ENCODE data around the gene KCTD13.
"Not testable (repeated sequence)": the region's sequence is repeated elsewhere in the genome, so short reads cannot be mapped to it uniquely, and the experiment has no call there.

Gene KCTD13

GRCh38 chr16:29892458-29892813, 33.6 kb downstream of the KCTD13 start:
- FAIRE-seq (no peak), DNase-seq (ENCODE audit: insufficient read length, low spot score) (no peak)
- TF ChIP-seq POLR2AphosphoS5 (IDR thresholded peaks at IDR 0.05; ENCODE audit: low read depth, low read length): no peak
- no peak for TF ChIP-seq POLR2A (IDR thresholded peaks at IDR 0.05; ENCODE audit: low read depth, low read length)
- TF ChIP-seq PAX5 (IDR thresholded peaks at IDR 0.05; ENCODE audit: insufficient read depth, low read length, severe bottlenecking): no peak
- TF ChIP-seq SPI1 (IDR thresholded peaks at IDR 0.05; ENCODE audit: low read depth, low read length): no peak
- no peak for TF ChIP-seq TAF1 (IDR thresholded peaks at IDR 0.05; ENCODE audit: low read depth, low read length)
- TF ChIP-seq POU2F2 (IDR thresholded peaks at IDR 0.05; ENCODE audit: low read depth, low read length): no peak

- TF ChIP-seq POU2F2 (IDR thresholded peaks at IDR 0.05; ENCODE audit: low read depth, low read length): no peak
- TF ChIP-seq PAX5 (IDR thresholded peaks at IDR 0.05; ENCODE audit: insufficient read depth, low read length, severe bottlenecking): no peak
- TF ChIP-seq TAF1 (IDR thresholded peaks at IDR 0.05; ENCODE audit: low read depth, low read length): no peak
- TF ChIP-seq SPI1 (IDR thresholded peaks at IDR 0.05; ENCODE audit: low read depth, low read length): no peak
- TF ChIP-seq POLR2AphosphoS5 (IDR thresholded peaks at IDR 0.05; ENCODE audit: low read depth, low read length): no peak
- no peak for TF ChIP-seq POLR2A (IDR thresholded peaks at IDR 0.05; ENCODE audit: low read depth, low read length)
- no peak for DNase-seq (ENCODE audit: insufficient read length, low spot score)
- no peak for FAIRE-seq
Measured at GRCh38 chr16:29891525-29892457, 34.2 kb downstream of the KCTD13 start.

- not testable (repeated sequence) for DNase-seq (ENCODE audit: insufficient read length, low spot score); FAIRE-seq
Measured at GRCh38 chr16:29889372-29889771, 36.7 kb downstream of the KCTD13 start.

GRCh38 chr16:29883987-29884386, 42.0 kb downstream of the KCTD13 start:
- no peak for DNase-seq (ENCODE audit: insufficient read length, low spot score)
- TF ChIP-seq POU2F2 (IDR thresholded peaks at IDR 0.05; ENCODE audit: low read depth, low read length) (no peak), SPI1 (IDR thresholded peaks at IDR 0.05; ENCODE audit: low read depth, low read length) (no peak), TAF1 (IDR thresholded peaks at IDR 0.05; ENCODE audit: low read depth, low read length) (no peak), POLR2A (IDR thresholded peaks at IDR 0.05; ENCODE audit: low read depth, low read length) (no peak), PAX5 (IDR thresholded peaks at IDR 0.05; ENCODE audit: insufficient read depth, low read length, severe bottlenecking) (no peak)
- FAIRE-seq: no peak

- FAIRE-seq (no peak), DNase-seq (ENCODE audit: insufficient read length, low spot score) (no peak)
- TF ChIP-seq POLR2A (IDR thresholded peaks at IDR 0.05; ENCODE audit: low read depth, low read length) (no peak), PAX5 (IDR thresholded peaks at IDR 0.05; ENCODE audit: insufficient read depth, low read length, severe bottlenecking) (no peak), SPI1 (IDR thresholded peaks at IDR 0.05; ENCODE audit: low read depth, low read length) (no peak), TAF1 (IDR thresholded peaks at IDR 0.05; ENCODE audit: low read depth, low read length) (no peak), POLR2AphosphoS5 (IDR thresholded peaks at IDR 0.05; ENCODE audit: low read depth, low read length) (no peak), POU2F2 (IDR thresholded peaks at IDR 0.05; ENCODE audit: low read depth, low read length) (no peak)
Measured at GRCh38 chr16:29881050-29881449, 45.0 kb downstream of the KCTD13 start.

GRCh38 chr16:29878172-29878571, 47.9 kb downstream of the KCTD13 start:
- DNase-seq (ENCODE audit: insufficient read length, low spot score): no peak

GRCh38 chr16:29877266-29877961, 48.6 kb downstream of the KCTD13 start:
- TF ChIP-seq SPI1 (IDR thresholded peaks at IDR 0.05; ENCODE audit: low read depth, low read length) (no peak), POLR2AphosphoS5 (IDR thresholded peaks at IDR 0.05; ENCODE audit: low read depth, low read length) (no peak), POU2F2 (IDR thresholded peaks at IDR 0.05; ENCODE audit: low read depth, low read length) (no peak), POLR2A (IDR thresholded peaks at IDR 0.05; ENCODE audit: low read depth, low read length) (no peak), PAX5 (IDR thresholded peaks at IDR 0.05; ENCODE audit: insufficient read depth, low read length, severe bottlenecking) (no peak), TAF1 (IDR thresholded peaks at IDR 0.05; ENCODE audit: low read depth, low read length) (no peak)
- FAIRE-seq: no peak
- DNase-seq (ENCODE audit: insufficient read length, low spot score): no peak

More at GRCh38 chr16:29878172-29878571, 47.9 kb downstream of the KCTD13 start:
- TF ChIP-seq POLR2A (IDR thresholded peaks at IDR 0.05; ENCODE audit: low read depth, low read length): no peak
- no peak for TF ChIP-seq SPI1 (IDR thresholded peaks at IDR 0.05; ENCODE audit: low read depth, low read length)
- TF ChIP-seq POU2F2 (IDR thresholded peaks at IDR 0.05; ENCODE audit: low read depth, low read length): no peak
- no peak for TF ChIP-seq TAF1 (IDR thresholded peaks at IDR 0.05; ENCODE audit: low read depth, low read length)
- TF ChIP-seq PAX5 (IDR thresholded peaks at IDR 0.05; ENCODE audit: insufficient read depth, low read length, severe bottlenecking): no peak
- no peak for TF ChIP-seq POLR2AphosphoS5 (IDR thresholded peaks at IDR 0.05; ENCODE audit: low read depth, low read length)
- FAIRE-seq: no peak

GRCh38 chr16:29876594-29877249, 49.3 kb downstream of the KCTD13 start:
- FAIRE-seq: no peak
- no peak for DNase-seq (ENCODE audit: insufficient read length, low spot score)
- TF ChIP-seq PAX5 (IDR thresholded peaks at IDR 0.05; ENCODE audit: insufficient read depth, low read length, severe bottlenecking) (no peak), POLR2AphosphoS5 (IDR thresholded peaks at IDR 0.05; ENCODE audit: low read depth, low read length) (no peak)

GRCh38 chr16:29876217-29876593, 49.8 kb downstream of the KCTD13 start:
- no peak for DNase-seq (ENCODE audit: insufficient read length, low spot score)
- no peak for FAIRE-seq
- no peak for TF ChIP-seq POLR2A (IDR thresholded peaks at IDR 0.05; ENCODE audit: low read depth, low read length)
- no peak for TF ChIP-seq SPI1 (IDR thresholded peaks at IDR 0.05; ENCODE audit: low read depth, low read length)
- no peak for TF ChIP-seq PAX5 (IDR thresholded peaks at IDR 0.05; ENCODE audit: insufficient read depth, low read length, severe bottlenecking)
- no peak for TF ChIP-seq TAF1 (IDR thresholded peaks at IDR 0.05; ENCODE audit: low read depth, low read length)
- TF ChIP-seq POLR2AphosphoS5 (IDR thresholded peaks at IDR 0.05; ENCODE audit: low read depth, low read length): no peak
- TF ChIP-seq POU2F2 (IDR thresholded peaks at IDR 0.05; ENCODE audit: low read depth, low read length): no peak
